Astrocyte (in vitro differentiated cells and primary cell): ENCODE results near the gene KSR2. TPM values are rescaled to one million over a fixed set of nuclear protein-coding genes. Genes with fewer than 3 reads are reported as not detected.

Experiments
- DNase-seq: peaks from one replicate; pipeline ENCODE4 v3.0.0-alpha.2; 2010; ENCODE audit warnings: low read depth
- FAIRE-seq: peaks from 2 replicates; lab custom pipeline; 2011; peaks lifted over from hg19 to GRCh38; lab: Jason Lieb, UNC
- H2AFZ ChIP-seq: 2 replicates; pipeline ENCODE4 v1.6.0; 2012; ENCODE audit warnings: low read depth, low read length, inconsistent platforms
- H3K27ac ChIP-seq: 2 replicates; pipeline ENCODE4 v1.5.1; 2011; ENCODE audit warnings: low read depth, low read length, inconsistent platforms
- H3K27me3 ChIP-seq: 2 replicates; pipeline ENCODE4 v1.6.0; 2011; ENCODE audit warnings: low read length, inconsistent platforms; ENCODE audit not compliant: insufficient read depth
- H3K36me3 ChIP-seq: 2 replicates; pipeline ENCODE4 v1.5.1; 2011; ENCODE audit warnings: low read length, inconsistent platforms; ENCODE audit not compliant: insufficient read depth
- H3K4me1 ChIP-seq: 2 replicates; pipeline ENCODE4 v1.5.1; 2011; ENCODE audit warnings: low read length, inconsistent platforms; ENCODE audit not compliant: insufficient read depth
- H3K4me2 ChIP-seq: 2 replicates; pipeline ENCODE4 v1.6.0; 2012; ENCODE audit warnings: low read length, inconsistent platforms
- H3K4me3 ChIP-seq: 2 replicates; pipeline ENCODE4 v1.5.1; 2011; ENCODE audit warnings: low read depth, mild to moderate bottlenecking, low read length, inconsistent platforms; ENCODE audit not compliant: insufficient read depth
- H3K79me2 ChIP-seq: 2 replicates; pipeline ENCODE4 v1.6.0; 2012; ENCODE audit warnings: mild to moderate bottlenecking, low read length, inconsistent platforms; ENCODE audit not compliant: insufficient read depth
- H3K9ac ChIP-seq: 2 replicates; pipeline ENCODE4 v1.6.0; 2012; ENCODE audit warnings: mild to moderate bottlenecking, low read length, inconsistent platforms
- H3K9me3 ChIP-seq: 2 replicates; pipeline ENCODE4 v1.5.1; 2012; ENCODE audit warnings: low read depth, mild to moderate bottlenecking, low read length, inconsistent platforms; ENCODE audit not compliant: insufficient read depth
- H4K20me1 ChIP-seq: 2 replicates; pipeline ENCODE4 v1.6.0; 2012; ENCODE audit warnings: low read length, inconsistent platforms; ENCODE audit not compliant: insufficient read depth
- H3K27ac Mint-ChIP-seq: one replicate; pipeline ENCODE4 v1.8.0; 2021; ENCODE audit warnings: mild to moderate bottlenecking, mixed read lengths; ENCODE audit not compliant: unreplicated experiment
- H3K27me3 Mint-ChIP-seq: one replicate; pipeline ENCODE4 v1.8.0; 2021; ENCODE audit warnings: low read depth, mixed read lengths; ENCODE audit not compliant: unreplicated experiment
- H3K36me3 Mint-ChIP-seq: one replicate; pipeline ENCODE4 v1.8.0; 2021; ENCODE audit warnings: low read depth, mixed read lengths; ENCODE audit not compliant: unreplicated experiment
- H3K4me1 Mint-ChIP-seq: one replicate; pipeline ENCODE4 v1.8.0; 2021; ENCODE audit warnings: low read depth, mixed read lengths; ENCODE audit not compliant: unreplicated experiment
- H3K4me3 Mint-ChIP-seq: one replicate; pipeline ENCODE4 v1.8.0; 2021; ENCODE audit warnings: mild to moderate bottlenecking, moderate library complexity, mixed read lengths; ENCODE audit not compliant: unreplicated experiment
- H3K9me3 Mint-ChIP-seq: one replicate; pipeline ENCODE4 v1.8.0; 2021; ENCODE audit warnings: mild to moderate bottlenecking, mixed read lengths; ENCODE audit not compliant: unreplicated experiment
- EZH2 ChIP-seq: IDR thresholded peaks from 2 replicates; pipeline ENCODE4 v1.6.1; 2012; ENCODE audit warnings: mild to moderate bottlenecking, low read length, inconsistent platforms; ENCODE audit not compliant: insufficient read depth
- total RNA-seq: library from RNA; stranded (reverse); gene quantifications from 2 replicates; pipeline ENCODE4 v1.2.1, GENCODE V29; 2021
- TF ChIP-seq, protein P1 (sequence below): IDR thresholded peaks from 2 replicates; pipeline ENCODE4 v1.5.1; 2011; ENCODE audit warnings: low read depth, mild to moderate bottlenecking, inconsistent platforms, low read length, moderate library complexity; ENCODE audit not compliant: insufficient read depth

KSR2 gene
- total RNA-seq, 1 donor from 2014 or later: 0.98 TPM

DNA sequence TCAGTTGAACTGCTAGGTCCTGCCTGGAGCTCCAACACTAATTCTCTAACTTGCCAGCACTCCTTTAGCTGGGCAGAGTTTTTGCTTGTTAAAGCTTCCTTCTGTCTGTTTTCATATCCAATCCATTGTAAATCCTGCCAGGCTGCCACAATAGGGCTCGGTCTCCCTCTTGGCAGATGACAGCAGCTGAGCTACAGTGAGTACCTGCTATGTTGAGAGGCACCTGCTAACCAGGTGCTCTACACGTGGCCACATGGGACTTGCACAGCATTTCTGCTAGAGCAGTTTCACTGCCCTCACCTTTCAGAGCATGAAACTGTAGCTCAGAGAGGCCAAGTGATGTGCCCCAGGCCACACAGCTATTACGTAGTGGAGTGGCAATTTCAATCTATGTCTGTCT is 500.8 kb downstream of the KSR2 start:
- Histone ChIP-seq H3K27ac (no peak overlapping the region), H2AFZ (no peak overlapping the region), H4K20me1 (no peaks in the 10 kb centered on the region), H3K9ac (no peak overlapping the region), H3K79me2 (no peaks in the 10 kb centered on the region), H3K4me3 (no peak overlapping the region), H3K9me3 (no peaks in the 10 kb centered on the region), H3K4me2 (no peak overlapping the region), H3K4me1 (no peaks in the 10 kb centered on the region), H3K27me3 (no peaks in the 10 kb centered on the region), H3K36me3 (no peaks in the 10 kb centered on the region)
- Mint-ChIP-seq H3K4me3 (no peak overlapping the region), H3K27ac (no peak overlapping the region), H3K9me3 (peaks cover 3% of the 10 kb centered on the region), H3K4me1 (peaks cover 2% of the 10 kb centered on the region), H3K27me3 (peaks cover 8% of the 10 kb centered on the region), H3K36me3 (no peaks in the 10 kb centered on the region)
- TF ChIP-seq EZH2: no peak
- TF ChIP-seq, protein P1, sequence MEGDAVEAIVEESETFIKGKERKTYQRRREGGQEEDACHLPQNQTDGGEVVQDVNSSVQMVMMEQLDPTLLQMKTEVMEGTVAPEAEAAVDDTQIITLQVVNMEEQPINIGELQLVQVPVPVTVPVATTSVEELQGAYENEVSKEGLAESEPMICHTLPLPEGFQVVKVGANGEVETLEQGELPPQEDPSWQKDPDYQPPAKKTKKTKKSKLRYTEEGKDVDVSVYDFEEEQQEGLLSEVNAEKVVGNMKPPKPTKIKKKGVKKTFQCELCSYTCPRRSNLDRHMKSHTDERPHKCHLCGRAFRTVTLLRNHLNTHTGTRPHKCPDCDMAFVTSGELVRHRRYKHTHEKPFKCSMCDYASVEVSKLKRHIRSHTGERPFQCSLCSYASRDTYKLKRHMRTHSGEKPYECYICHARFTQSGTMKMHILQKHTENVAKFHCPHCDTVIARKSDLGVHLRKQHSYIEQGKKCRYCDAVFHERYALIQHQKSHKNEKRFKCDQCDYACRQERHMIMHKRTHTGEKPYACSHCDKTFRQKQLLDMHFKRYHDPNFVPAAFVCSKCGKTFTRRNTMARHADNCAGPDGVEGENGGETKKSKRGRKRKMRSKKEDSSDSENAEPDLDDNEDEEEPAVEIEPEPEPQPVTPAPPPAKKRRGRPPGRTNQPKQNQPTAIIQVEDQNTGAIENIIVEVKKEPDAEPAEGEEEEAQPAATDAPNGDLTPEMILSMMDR: no peak
- no peak for DNase-seq
- FAIRE-seq: no peak

DNA sequence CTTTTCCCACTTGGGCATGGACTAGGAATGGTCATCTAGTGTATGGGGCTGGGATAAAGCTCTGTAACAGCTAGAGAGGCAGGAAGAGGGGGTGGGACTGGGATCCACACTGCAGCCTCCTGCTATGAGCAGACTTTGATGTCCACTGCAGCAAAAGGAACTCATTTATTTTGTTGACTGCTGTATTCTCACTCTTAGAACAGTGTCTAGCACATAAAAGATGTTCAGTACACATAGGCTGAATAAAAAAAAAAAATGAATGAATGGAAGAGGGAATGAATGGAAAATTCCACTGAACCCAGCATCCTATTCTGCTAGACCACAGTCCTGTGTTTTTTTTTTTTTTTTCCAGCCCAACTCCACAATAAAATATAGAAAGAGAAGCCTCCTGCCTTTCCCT is 501.2 kb downstream of the KSR2 start:
- H3K27me3 ChIP-seq: no peaks in the 10 kb centered on the region
- no peaks in the 10 kb centered on the region for H3K79me2 ChIP-seq
- Mint-ChIP-seq H3K4me1 (peaks cover 2% of the 10 kb centered on the region), H3K36me3 (no peaks in the 10 kb centered on the region), H3K4me3 (no peak overlapping the region), H3K27ac (no peak overlapping the region), H3K27me3 (peaks cover 10% of the 10 kb centered on the region), H3K9me3 (peaks cover 5% of the 10 kb centered on the region)
- H2AFZ ChIP-seq: no peak overlapping the region
- no peak overlapping the region for H3K4me2 ChIP-seq
- H3K27ac ChIP-seq: no peak overlapping the region
- H3K9me3 ChIP-seq: no peaks in the 10 kb centered on the region
- DNase-seq (no peak), FAIRE-seq (no peak)
- H3K4me3 ChIP-seq: no peak overlapping the region
- no peaks in the 10 kb centered on the region for H4K20me1 ChIP-seq
- H3K4me1 ChIP-seq: no peaks in the 10 kb centered on the region
- TF ChIP-seq EZH2: no peak
- TF ChIP-seq, protein P1: no peak
- no peak overlapping the region for H3K9ac ChIP-seq
- H3K36me3 ChIP-seq: no peaks in the 10 kb centered on the region

DNA sequence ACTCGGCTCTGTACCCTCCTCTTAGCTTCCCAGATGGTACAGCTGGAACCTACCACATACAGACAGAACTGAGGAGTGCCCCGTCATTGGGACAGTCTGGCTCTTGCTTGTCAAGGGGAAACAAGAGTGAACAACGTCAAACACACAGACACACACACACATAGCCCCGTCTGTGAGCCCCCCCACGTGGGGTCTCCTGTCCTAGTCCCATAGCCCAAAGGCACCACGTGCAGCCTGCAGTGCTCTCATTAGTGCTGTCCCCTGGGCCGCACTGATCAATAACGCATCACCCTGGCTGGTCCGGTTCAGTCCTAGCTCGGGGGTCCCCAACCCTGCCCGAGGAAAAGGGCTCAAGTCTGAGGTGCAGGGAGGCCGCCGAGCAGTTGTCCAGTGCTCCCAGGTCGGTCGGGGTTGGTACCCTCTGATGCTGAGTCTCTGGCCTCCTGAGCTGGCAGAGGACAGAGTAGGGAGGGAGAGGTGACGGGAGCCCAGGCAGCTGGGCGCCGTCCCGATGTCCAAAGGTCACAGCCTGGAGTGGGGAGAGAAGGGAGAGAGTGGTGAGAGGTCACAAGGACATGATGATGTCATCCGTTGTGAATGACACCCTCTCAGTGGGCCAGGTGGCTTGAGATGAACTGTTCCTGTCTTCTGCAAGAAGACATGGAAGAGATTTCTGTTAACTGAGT is 502.0 kb downstream of the KSR2 start:
- Histone ChIP-seq H3K4me2 (no peak overlapping the region), H3K27me3 (no peaks in the 10 kb centered on the region), H3K9ac (no peak overlapping the region), H2AFZ (no peak overlapping the region), H3K4me3 (no peak overlapping the region), H3K9me3 (no peaks in the 10 kb centered on the region), H4K20me1 (no peaks in the 10 kb centered on the region), H3K4me1 (no peaks in the 10 kb centered on the region), H3K79me2 (no peaks in the 10 kb centered on the region), H3K27ac (no peak overlapping the region), H3K36me3 (no peaks in the 10 kb centered on the region)
- Mint-ChIP-seq H3K4me1 (peaks cover 2% of the 10 kb centered on the region), H3K4me3 (no peak overlapping the region), H3K9me3 (peaks cover 7% of the 10 kb centered on the region), H3K27me3 (peaks cover 12% of the 10 kb centered on the region), H3K36me3 (no peaks in the 10 kb centered on the region), H3K27ac (no peak overlapping the region)
- DNase-seq (no peak), FAIRE-seq (no peak)
- TF ChIP-seq, protein P1: no peak
- no peak for TF ChIP-seq EZH2
